ENCODE results near the gene NEUROD1. TPM values are rescaled to one million over a fixed set of nuclear protein-coding genes. Genes with fewer than 3 reads are reported as not detected.

Gene NEUROD1
- total RNA-seq, 2 experiments from 2014 or later = not detected

DNA sequence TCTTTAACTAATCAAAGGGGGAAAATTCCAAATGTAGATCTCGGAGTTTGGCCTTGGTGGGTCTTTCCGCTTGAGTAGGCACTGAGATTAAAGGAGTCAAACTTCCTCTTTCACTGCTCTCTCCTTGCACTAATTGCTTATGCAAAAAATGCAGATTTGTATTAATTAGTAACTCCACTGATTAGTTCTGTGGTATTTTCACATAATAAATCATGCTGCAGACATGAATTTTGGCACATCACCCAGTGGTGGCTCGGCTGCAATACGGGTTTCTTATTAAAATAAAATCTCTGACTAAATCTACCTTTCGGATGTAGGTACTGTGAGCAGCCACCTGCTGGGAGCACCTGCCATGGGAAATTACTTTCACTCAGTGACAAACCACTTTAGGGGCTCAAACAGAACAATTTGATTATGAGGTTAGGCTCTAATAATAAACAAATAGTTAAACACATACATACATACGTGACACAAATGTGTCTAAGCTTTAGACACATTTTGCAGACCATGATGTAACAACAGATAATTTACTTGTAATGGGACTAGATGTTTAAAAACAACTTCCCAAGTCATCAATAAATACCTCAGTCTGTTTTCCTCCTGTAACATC, 6.4 kb upstream of the NEUROD1 start:
- H3K9me3 Mint-ChIP-seq = no peaks in the 10 kb centered on the region
- H3K36me3 Mint-ChIP-seq = no peaks in the 10 kb centered on the region
- CTCF ChIA-PET = no interaction called here
- no peak overlapping the region for H3K4me3 Mint-ChIP-seq
- DNase-seq = no peak
- no peak overlapping the region for H3K27ac Mint-ChIP-seq
- POLR2A ChIA-PET = no interaction called here
- peaks cover 22% of the 10 kb centered on the region for H3K4me1 Mint-ChIP-seq (ENCODE audit: low read depth)
- intact Hi-C loops (cut with micrococcal nuclease) = loop anchor here (10.0 kb wide), 1 partner anchor 442 kb away; no protein-coding TSS in a partner anchor
- peaks cover 62% of the 10 kb centered on the region for H3K27me3 Mint-ChIP-seq

DNA sequence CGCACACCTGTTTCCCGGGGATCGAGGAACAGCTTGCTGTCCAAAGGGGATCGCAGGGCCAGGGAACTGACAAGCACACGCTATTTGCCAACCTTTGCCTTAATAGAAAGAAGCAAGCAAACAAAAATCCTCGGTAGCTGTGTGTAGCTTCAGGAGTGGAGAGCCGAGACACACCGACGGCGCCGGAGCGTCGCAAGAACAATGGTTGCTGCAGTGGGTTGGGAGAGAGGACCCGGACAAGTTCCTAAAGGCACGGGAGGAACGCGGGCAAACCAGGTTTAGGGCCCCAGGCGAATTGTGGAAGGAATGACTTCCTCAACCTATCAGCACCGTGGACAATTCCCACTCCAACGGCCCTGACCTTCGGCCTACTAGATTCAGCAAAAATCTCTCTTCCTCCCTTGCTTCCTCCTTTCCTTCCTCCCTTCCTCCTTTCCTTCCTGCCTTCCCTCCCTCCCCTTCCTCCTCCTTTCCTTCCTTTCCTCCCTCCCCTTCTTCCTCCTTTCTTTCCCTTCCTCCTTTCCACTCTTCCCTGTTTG, 4.9 kb upstream of the NEUROD1 start:
- no peak for DNase-seq
- peaks cover 71% of the 10 kb centered on the region for H3K27me3 Mint-ChIP-seq
- intact Hi-C loops (cut with micrococcal nuclease) = loop anchor here (10.0 kb wide), 1 partner anchor 440 kb away; no protein-coding TSS in a partner anchor
- H3K4me3 Mint-ChIP-seq = no peak overlapping the region
- no peak overlapping the region for H3K27ac Mint-ChIP-seq
- peaks cover 33% of the 10 kb centered on the region for H3K4me1 Mint-ChIP-seq (ENCODE audit: low read depth)
- no peaks in the 10 kb centered on the region for H3K9me3 Mint-ChIP-seq
- CTCF ChIA-PET = interaction anchor here (0.6 to 0.7 kb wide), 3 partner anchors 117 to 381 kb away, joined by 3 to 4 read pairs (median 3); no protein-coding TSS in a partner anchor
- no peaks in the 10 kb centered on the region for H3K36me3 Mint-ChIP-seq
- POLR2A ChIA-PET = no interaction called here

DNA sequence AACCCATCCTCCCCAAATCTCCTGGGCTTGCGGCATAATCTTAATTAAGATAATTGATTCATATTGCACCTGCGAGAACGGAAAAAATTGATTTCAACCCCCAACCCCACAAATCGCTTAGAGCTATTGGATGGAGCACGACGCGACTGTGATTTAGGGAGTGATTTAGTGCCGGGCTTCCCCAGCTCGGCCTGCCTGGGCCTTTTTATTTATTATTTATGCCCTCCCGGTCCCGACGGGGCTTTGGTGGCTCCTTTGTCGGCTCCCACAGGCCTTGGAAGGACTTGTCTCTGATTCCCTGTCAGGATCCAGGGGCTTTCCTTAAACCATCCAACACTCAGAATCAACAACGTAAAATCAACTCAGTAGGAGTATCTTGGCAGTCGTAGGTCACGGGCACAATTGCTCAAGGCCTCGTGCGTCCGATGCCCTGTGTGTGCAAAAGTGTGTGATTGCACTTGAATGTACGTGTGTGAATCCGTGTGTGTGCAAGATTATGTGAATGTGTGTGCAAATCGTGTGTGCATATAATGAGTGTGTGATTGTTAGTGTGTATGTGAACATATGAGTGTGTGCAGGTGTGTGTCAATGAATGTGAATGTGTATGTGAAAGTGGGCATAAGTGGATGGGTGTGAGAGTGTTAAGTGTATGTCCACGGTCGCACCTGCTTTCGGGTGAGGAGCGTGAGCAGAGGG, 4.3 kb upstream of the NEUROD1 start:
- no peak for DNase-seq
- ChIA-PET CTCF (no interaction called here), POLR2A (no interaction called here)
- Mint-ChIP-seq H3K36me3 (no peaks in the 10 kb centered on the region), H3K27ac (no peak overlapping the region), H3K4me1 (ENCODE audit: low read depth) (peaks cover 33% of the 10 kb centered on the region), H3K4me3 (no peak overlapping the region), H3K27me3 (peaks cover 75% of the 10 kb centered on the region), H3K9me3 (no peaks in the 10 kb centered on the region)
- intact Hi-C loops (cut with micrococcal nuclease) = loop anchor here (10.0 kb wide), 1 partner anchor 440 kb away; no protein-coding TSS in a partner anchor

DNA sequence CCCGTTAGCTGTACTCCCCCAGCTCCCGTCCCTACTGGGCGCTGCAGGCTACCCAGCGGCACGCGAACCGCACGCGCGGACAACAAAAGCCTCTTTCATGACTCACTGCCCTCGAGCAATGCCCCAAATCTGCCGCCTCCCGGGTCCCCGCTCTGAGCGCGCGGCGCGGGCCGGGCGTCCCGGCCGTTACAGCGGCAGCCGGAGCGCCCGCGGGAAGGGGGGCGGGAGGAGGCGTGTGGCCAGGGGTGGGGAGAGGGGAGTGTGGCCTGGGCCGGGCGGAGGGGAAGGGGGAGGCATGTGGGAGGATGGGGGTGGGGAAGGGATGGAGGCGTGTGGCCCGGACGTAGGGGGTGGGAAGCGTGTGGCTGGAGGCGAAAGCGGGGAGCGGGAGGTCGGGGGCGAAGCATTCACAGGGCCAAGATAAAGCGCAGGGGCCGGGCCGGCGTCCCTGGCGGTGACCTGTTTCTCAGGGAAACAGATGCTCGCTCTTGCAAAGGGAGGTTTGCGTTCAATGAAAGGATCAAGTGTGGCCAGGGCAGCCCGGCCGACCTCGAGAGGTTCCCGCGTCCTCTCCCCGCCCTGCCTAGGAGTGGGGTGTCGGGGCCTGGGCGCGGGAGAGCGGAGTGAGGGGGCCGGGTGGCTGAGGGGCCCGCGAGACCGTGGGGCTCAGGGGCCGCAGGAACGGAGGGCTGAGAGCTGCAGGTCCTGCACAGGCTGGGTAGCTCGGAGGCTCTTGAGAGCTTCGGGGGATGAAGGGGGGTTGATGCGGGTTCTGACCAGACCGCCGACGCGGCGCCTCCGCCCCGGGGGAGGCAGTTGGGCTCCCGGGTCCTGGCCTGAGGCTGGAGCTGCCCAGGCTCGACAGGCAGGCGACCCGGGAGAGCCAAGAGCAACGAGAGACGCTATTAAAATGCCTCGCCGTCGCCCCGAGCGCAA, 3.5 kb upstream of the NEUROD1 start:
- Mint-ChIP-seq H3K36me3 (peaks cover 1% of the 10 kb centered on the region), H3K9me3 (peaks cover under 1% of the 10 kb centered on the region), H3K27ac (no peak overlapping the region), H3K4me1 (ENCODE audit: low read depth) (peaks cover 34% of the 10 kb centered on the region), H3K4me3 (peak overlapping the region; percentile 56), H3K27me3 (peaks cover 79% of the 10 kb centered on the region)
- ChIA-PET POLR2A (no interaction called here), CTCF (no interaction called here)
- intact Hi-C loops (cut with micrococcal nuclease) = loop anchor here (10.0 kb wide), 1 partner anchor 439 kb away; no protein-coding TSS in a partner anchor
- peak; percentile 31 for DNase-seq

DNA sequence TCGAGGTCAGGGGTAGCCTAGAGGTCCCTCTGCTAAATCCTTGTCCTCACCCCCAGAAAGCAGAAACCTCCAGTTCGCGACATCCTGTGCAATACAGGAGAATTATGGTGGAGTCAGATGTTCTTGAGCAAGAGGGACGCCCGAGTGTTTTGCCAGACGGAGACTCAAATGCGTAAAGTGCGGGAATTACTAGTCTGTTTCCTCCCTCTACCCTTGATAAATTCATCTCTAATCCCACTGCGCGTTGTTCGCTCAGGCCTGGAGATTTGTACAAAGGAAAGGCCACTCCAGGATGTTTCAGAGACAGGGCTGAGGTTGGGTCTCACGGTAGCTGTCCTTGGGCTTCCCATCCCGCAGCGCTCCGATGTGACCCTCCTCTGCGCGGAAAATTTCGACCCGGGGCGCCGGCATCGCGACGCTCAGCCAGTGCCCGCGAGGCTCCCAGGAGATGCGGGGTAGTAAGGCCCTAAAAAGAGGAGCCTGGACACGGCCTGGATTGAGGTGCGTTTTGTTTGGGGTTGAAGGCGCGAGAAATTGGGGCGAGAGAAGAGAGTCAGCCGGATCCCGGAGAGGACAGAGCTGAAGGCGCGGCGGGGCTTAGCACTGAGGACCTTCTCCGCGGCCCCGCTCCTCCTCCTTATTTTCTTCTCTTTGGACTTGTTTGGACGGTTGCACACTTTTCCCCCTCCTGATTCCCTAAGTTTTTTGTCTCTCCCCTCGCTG, 2.6 kb upstream of the NEUROD1 start:
- CTCF ChIA-PET = no interaction called here
- POLR2A ChIA-PET = no interaction called here
- H3K27me3 Mint-ChIP-seq = peaks cover 84% of the 10 kb centered on the region
- H3K4me3 Mint-ChIP-seq = peak overlapping the region; percentile 56
- peaks cover 5% of the 10 kb centered on the region for H3K36me3 Mint-ChIP-seq
- H3K9me3 Mint-ChIP-seq = peaks cover 4% of the 10 kb centered on the region
- DNase-seq = no peak
- intact Hi-C loops (cut with micrococcal nuclease) = loop anchor here (10.0 kb wide), 1 partner anchor 438 kb away; no protein-coding TSS in a partner anchor
- H3K4me1 Mint-ChIP-seq (ENCODE audit: low read depth) = peaks cover 38% of the 10 kb centered on the region
- no peak overlapping the region for H3K27ac Mint-ChIP-seq

DNA sequence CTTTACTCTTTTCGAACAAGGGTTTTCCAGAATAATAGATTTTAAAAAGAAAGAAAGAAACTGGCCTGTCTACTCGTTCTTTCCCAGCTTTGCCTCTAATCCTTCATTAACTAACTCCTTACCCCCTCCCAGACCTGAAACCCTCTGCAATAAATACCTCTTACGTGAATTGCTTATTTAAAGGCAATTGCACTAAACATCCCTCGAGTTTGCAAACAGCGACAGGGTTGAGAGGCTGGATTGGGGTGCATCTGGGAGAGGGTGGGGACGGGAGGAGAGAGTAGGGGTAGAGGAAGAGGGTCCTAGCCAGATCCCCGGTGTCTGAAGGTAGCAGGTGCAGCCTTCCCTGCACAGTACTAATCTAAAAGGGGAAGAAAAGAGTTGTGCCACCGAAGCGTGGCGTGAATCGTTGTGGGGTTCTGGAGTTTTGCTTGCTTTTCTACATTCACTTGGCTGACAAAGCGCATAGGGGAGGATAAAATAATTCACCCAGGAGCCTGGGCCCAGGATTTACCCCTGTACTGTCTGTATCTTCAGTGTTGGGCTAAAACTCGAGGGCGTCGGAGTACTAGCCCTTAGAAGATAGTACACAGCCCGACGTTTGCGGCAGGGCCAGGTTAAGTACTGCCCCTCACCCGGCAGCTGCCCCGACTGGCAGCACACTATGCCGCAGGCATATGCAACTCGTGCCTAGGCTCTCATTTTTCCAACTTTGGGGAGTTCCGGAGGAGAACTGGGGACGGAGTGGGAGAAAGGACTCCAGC, 1.9 kb upstream of the NEUROD1 start:
- intact Hi-C loops (cut with micrococcal nuclease) = loop anchor here (10.0 kb wide), 1 partner anchor 437 kb away; no protein-coding TSS in a partner anchor
- Mint-ChIP-seq H3K27ac (no peak overlapping the region), H3K27me3 (peaks cover 83% of the 10 kb centered on the region), H3K4me1 (ENCODE audit: low read depth) (peaks cover 38% of the 10 kb centered on the region), H3K4me3 (no peak overlapping the region), H3K36me3 (peaks cover 6% of the 10 kb centered on the region), H3K9me3 (peaks cover 4% of the 10 kb centered on the region)
- DNase-seq = no peak
- CTCF ChIA-PET = no interaction called here
- POLR2A ChIA-PET = no interaction called here

DNA sequence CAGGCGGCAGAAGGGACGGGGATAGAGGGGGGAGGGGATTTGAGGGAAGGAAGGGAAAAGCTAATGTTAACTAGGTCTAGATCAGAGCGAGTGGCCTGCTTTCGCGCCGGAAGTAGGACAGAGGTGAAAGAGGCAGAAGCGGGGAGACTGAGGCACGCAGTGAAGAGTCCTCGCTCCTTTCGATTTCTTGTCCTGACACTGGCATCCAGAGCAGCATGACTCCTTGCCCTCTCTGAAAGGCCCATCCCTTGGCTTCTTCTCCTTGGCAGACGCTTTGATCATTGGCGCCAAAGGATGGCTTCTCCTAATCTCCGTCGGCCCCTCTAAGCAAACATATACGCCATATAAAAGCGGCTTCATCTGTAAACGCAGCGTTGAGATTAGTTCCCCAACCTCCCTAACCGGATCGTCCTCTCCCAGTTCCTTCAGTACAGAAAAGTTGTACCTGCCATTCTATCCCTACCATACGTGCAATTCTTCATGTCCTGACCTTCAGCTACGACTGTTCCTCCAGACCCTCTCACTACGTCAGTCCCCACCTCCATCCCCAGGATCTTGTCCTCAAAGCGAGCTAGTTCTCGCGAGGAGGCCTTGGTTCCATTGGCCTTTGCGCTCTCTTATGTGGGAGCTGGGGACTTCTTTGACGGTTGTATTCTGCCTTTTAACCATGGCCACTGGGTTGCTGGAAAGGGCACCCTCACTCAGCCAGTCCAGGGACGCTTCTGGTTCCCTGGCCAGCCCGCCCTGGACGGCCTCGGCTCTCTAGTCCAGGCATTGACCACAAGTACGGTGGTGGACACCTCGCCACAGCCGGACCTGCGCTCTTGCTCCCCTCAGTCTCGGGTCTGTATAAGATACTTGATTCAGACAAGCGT, 857 bp upstream of the NEUROD1 start:
- Mint-ChIP-seq H3K4me1 (ENCODE audit: low read depth) (peaks cover 38% of the 10 kb centered on the region), H3K27me3 (peaks cover 75% of the 10 kb centered on the region), H3K9me3 (peaks cover 4% of the 10 kb centered on the region), H3K27ac (no peak overlapping the region), H3K4me3 (peak overlapping the region; percentile 49), H3K36me3 (peaks cover 6% of the 10 kb centered on the region)
- DNase-seq = no peak
- POLR2A ChIA-PET = no interaction called here
- CTCF ChIA-PET = no interaction called here
- intact Hi-C loops (cut with micrococcal nuclease) = loop anchor here (10.0 kb wide), 1 partner anchor 436 kb away; no protein-coding TSS in a partner anchor

DNA sequence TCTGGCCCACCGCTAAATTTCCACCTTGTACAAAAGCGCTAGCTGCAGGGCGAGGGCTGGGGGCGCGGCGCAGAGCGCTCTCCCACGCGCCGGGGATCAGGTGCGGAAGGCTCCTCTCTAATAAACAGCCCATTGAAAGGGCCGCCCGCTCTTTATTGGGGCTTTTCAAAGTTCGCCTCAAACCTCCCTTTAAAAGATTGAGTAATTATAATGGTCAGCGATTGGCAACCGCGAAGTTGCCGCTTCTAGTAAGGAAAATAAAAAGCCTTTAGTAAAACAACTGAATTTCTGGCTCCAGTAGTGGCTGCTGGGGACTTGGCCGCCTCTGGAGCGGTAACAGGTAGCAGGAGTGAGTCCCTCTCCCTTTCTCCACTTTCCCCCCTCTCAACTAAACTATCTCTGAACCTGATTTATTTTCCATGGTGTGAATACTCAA, 755 bp downstream of the NEUROD1 start:
- no peak overlapping the region for H3K27ac Mint-ChIP-seq
- POLR2A ChIA-PET = no interaction called here

DNA sequence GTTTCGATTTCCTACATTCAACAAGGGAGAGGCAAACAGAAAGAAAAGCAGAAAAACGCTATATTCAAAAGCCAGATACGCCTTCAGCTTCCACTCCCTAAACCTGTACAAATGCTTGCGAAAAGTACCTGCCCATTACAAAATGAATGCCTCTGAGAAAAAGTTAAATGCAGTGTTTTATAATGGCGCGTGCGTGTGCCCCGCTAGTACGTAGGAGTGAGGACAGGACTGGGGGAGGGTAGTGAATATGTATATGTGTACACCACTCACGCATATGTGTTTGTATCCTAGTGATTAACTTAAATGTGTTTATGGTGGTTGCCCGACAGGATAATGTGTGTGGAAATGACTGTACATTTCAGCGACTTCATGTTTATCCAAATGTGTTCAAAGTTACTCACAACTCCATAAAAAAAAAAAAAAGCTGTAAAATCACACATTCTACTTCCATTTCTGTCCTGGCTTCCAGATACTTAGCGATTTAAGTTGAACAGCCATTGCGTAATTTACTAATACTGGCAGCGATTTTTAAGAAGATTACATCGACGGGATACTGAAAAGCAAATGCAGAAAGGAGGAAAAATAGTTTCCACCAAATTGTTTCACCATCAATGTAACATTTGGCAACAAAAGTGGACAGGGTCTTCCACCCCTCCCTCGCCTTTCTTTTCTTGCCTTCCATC, 1.3 kb downstream of the NEUROD1 start:
- Mint-ChIP-seq H3K36me3 (peaks cover 6% of the 10 kb centered on the region), H3K27me3 (peaks cover 67% of the 10 kb centered on the region), H3K27ac (no peak overlapping the region), H3K4me3 (no peak overlapping the region), H3K9me3 (peaks cover 4% of the 10 kb centered on the region), H3K4me1 (ENCODE audit: low read depth) (peaks cover 32% of the 10 kb centered on the region)
- intact Hi-C loops (cut with micrococcal nuclease) = no loop called here
- POLR2A ChIA-PET = no interaction called here
- CTCF ChIA-PET = no interaction called here
- no peak for DNase-seq

More for the DNA sequence above, 755 bp downstream of the NEUROD1 start:
- Mint-ChIP-seq H3K36me3 (peaks cover 6% of the 10 kb centered on the region), H3K9me3 (peaks cover 4% of the 10 kb centered on the region), H3K27me3 (peaks cover 68% of the 10 kb centered on the region), H3K4me1 (ENCODE audit: low read depth) (peaks cover 33% of the 10 kb centered on the region), H3K4me3 (no peak overlapping the region)
- no peak for DNase-seq
- intact Hi-C loops (cut with micrococcal nuclease) = no loop called here
- CTCF ChIA-PET = no interaction called here

All from activated CD4-positive, alpha-beta memory T cell treated with anti-CD3 and anti-CD28 coated beads for 36 hours (primary cell).